GM12878 (cell line): ENCODE data around the gene TGFB1. TPM values are rescaled to one million over a fixed set of nuclear protein-coding genes. Genes with fewer than 3 reads are reported as not detected.

ENCODE experiments used
- ATAC-seq: fragments of 200-7000 bp; cut with Tn5 transposase; 3 replicates; pipeline ENCODE4 v1.9.1; 2020; ENCODE audit warnings: mild to moderate bottlenecking, moderate library complexity
- BruUV-seq: library from RNA; stranded (reverse); fragments of 400-500 nt; replicated peaks from 2 replicates; lab custom pipeline; 2021; lab: Mats Ljungman, UMichigan
- CTCF ChIA-PET: fragments of 300-600 bp; sonication (Branson Sonifier 250); formaldehyde crosslinking; extraction: SDS; loops from one replicate; lab custom pipeline; 2021; ENCODE audit warnings: inconsistent platforms; lab: Yijun Ruan, JAX
- POLR2A ChIA-PET: fragments of 350-600 bp; formaldehyde crosslinking; extraction: SDS; loops from one replicate; lab custom pipeline; 2021; ENCODE audit warnings: inconsistent platforms; lab: Charles Lee
- RAD21 ChIA-PET: fragments of 300-600 bp; sonication (Branson Sonifier 250); formaldehyde crosslinking; loops from one replicate; lab custom pipeline; 2023; ENCODE audit warnings: antibody characterized with exemption; ENCODE audit not compliant: unreplicated experiment; lab: Charles Lee
- SMC1A ChIA-PET: fragments of 300-600 bp; sonication (Branson Sonifier 250); formaldehyde crosslinking; loops from one replicate; lab custom pipeline; 2023; ENCODE audit not compliant: unreplicated experiment, uncharacterized antibody; lab: Charles Lee
- DNase-seq: peaks from one replicate; pipeline ENCODE4 v3.0.0-alpha.2; 2011; ENCODE audit warnings: low read depth, low spot score
- FAIRE-seq: peaks from 3 replicates; lab custom pipeline; 2011; peaks lifted over from hg19 to GRCh38; lab: Jason Lieb, UNC
- H2AFZ ChIP-seq: 2 replicates; pipeline ENCODE4 v1.6.0; 2011; ENCODE audit warnings: low read depth, low read length, control low read depth; ENCODE audit not compliant: control insufficient read depth
- H3K27ac ChIP-seq: 2 replicates; pipeline ENCODE4 v1.5.1; 2011; ENCODE audit warnings: control low read depth; ENCODE audit not compliant: control insufficient read depth, insufficient read depth
- H3K27me3 ChIP-seq, 2 experiments: replicated peaks in 1 of 2; 2 replicates each; pipeline versions ENCODE4 v1.6.0 to v1.6.1; 2011; ENCODE audit warnings: low read length in 1 of 2; ENCODE audit not compliant: control insufficient read depth in 2 of 2, insufficient read depth in 2 of 2
- H3K36me3 ChIP-seq, 2 experiments: 2 replicates each; pipeline ENCODE4 v1.5.1; 2011; ENCODE audit warnings: low read length in 1 of 2; ENCODE audit not compliant: control insufficient read depth in 2 of 2, insufficient read depth in 2 of 2
- H3K4me1 ChIP-seq: 2 replicates; pipeline ENCODE4 v1.6.1; 2011; ENCODE audit warnings: mild to moderate bottlenecking, low read length, moderate library complexity, mixed read lengths; ENCODE audit not compliant: control insufficient read depth, insufficient read depth
- H3K4me2 ChIP-seq: 2 replicates; pipeline ENCODE4 v1.6.0; 2011; ENCODE audit warnings: control low read depth; ENCODE audit not compliant: control insufficient read depth, insufficient read depth
- H3K4me3 ChIP-seq: fragments of 200-600 bp; sonication (generic); 2 replicates; pipeline ENCODE4 v1.5.1; 2016
- H3K79me2 ChIP-seq: 2 replicates; pipeline ENCODE4 v1.6.0; 2011; ENCODE audit warnings: low read length; ENCODE audit not compliant: control insufficient read depth, insufficient read depth
- H3K9ac ChIP-seq: 2 replicates; pipeline ENCODE4 v1.8.0; 2011; ENCODE audit warnings: low read length, control low read depth, mixed read lengths; ENCODE audit not compliant: control insufficient read depth, insufficient read depth
- H3K9me3 ChIP-seq: replicated peaks from 3 replicates; pipeline ENCODE4 v1.5.1; 2011; ENCODE audit warnings: mild to moderate bottlenecking, low read length; ENCODE audit not compliant: control insufficient read depth, insufficient read depth
- H4K20me1 ChIP-seq: 2 replicates; pipeline ENCODE4 v1.6.0; 2011; ENCODE audit not compliant: control insufficient read depth, insufficient read depth
- BCLAF1 ChIP-seq: fragments of 450-650 bp; IDR thresholded peaks from 2 replicates; pipeline ENCODE4 v1.6.1; 2017; ENCODE audit warnings: antibody characterized with exemption, mild to moderate bottlenecking, moderate library complexity
- ELK1 ChIP-seq: IDR thresholded peaks from 2 replicates; pipeline ENCODE4 v1.6.1; 2012; ENCODE audit warnings: low read depth, low read length, improper control_type of control experiment
- ESRRA ChIP-seq: IDR thresholded peaks from 2 replicates; pipeline ENCODE4 v1.6.1; 2012; ENCODE audit warnings: mild to moderate bottlenecking, low read length, improper control_type of control experiment
- KDM1A ChIP-seq: fragments of 200-600 bp; sonication (generic); IDR thresholded peaks from 2 replicates; pipeline ENCODE4 v1.6.1; 2016; ENCODE audit warnings: borderline replicate concordance
- MYC ChIP-seq: IDR thresholded peaks from 2 replicates; pipeline ENCODE4 v1.6.1; 2011; ENCODE audit warnings: mild to moderate bottlenecking, low read length, moderate library complexity, inconsistent platforms; ENCODE audit not compliant: insufficient read depth, insufficient replicate concordance, insufficient read length, severe bottlenecking
- NBN ChIP-seq: fragments of 450-650 bp; IDR thresholded peaks from 2 replicates; pipeline ENCODE4 v1.6.1; 2016
- NFYB ChIP-seq: IDR thresholded peaks from 2 replicates; pipeline ENCODE4 v1.6.1; 2011; ENCODE audit warnings: low read depth, mild to moderate bottlenecking, low read length, improper control_type of control experiment, moderate library complexity; ENCODE audit not compliant: insufficient read depth
- RCOR1 ChIP-seq: conservative IDR thresholded peaks from 2 replicates; pipeline ENCODE4 v1.6.1; 2012; ENCODE audit warnings: low read depth, low read length, improper control_type of control experiment
- ZNF24 ChIP-seq: fragments of 450-650 bp; IDR thresholded peaks from 2 replicates; pipeline ENCODE4 v1.6.1; 2017; ENCODE audit warnings: antibody characterized with exemption, mild to moderate bottlenecking
- ZNF592 ChIP-seq: fragments of 450-650 bp; IDR thresholded peaks from 2 replicates; pipeline ENCODE4 v1.6.1; 2017; ENCODE audit warnings: mild to moderate bottlenecking, moderate library complexity
- WGBS: methylation state at CpG from one replicate; pipeline ENCODE4 v1.1.6; 2016; ENCODE audit warnings: low lambda C conversion rate; ENCODE audit not compliant: insufficient replicate concordance, insufficient coverage; ENCODE audit errors: missing lambda C conversion rate; 5-methylcytosine and 5-hydroxymethylcytosine counted together
- in situ Hi-C: fragments of 300-500 bp; cut with MboI; formaldehyde crosslinking; loops from 9 replicates; pipeline ENCODE4 v1.14.3; 2018; ENCODE audit warnings: mixed read lengths
- intact Hi-C: fragments of 100-400 bp; cut with micrococcal nuclease; formaldehyde crosslinking; loops from one replicate; pipeline ENCODE4 v1.14.2; 2022; ENCODE audit not compliant: unreplicated experiment
- polyA plus RNA-seq, 11 experiments: library from polyadenylated mRNA; depleted of rRNA in 4 of 11; unstranded in 6 of 11; stranded (reverse) in 5 of 11; fragments of >200 nt; fragmentation: Nextera tagmentation in 4 of 11; fragmentation: Illumina TruSeq in 1 of 11; extraction: Ambion mirVana in 4 of 11; extraction: Trizol in 1 of 11; gene quantifications; 1 replicate in 1 of 11; 2 replicates in 10 of 11; pipeline versions ENCODE4 v1.2.1 to v1.2.3, GENCODE V29; 2011 to 2016; ENCODE audit warnings: inconsistent platforms in 2 of 11, missing spikeins in 2 of 11, low read depth in 1 of 11
- total RNA-seq, 4 experiments: library from RNA; depleted of rRNA in 3 of 4; stranded (reverse); fragments of >200 nt in 3 of 4; fragmentation: Illumina TruSeq in 1 of 4; extraction: Trizol in 1 of 4; gene quantifications; 2 replicates each; pipeline versions ENCODE4 v1.2.1 to v1.2.3, GENCODE V29; 2013 to 2021

The TGFB1 gene
- total and polyA plus RNA-seq, 10 of the 15 experiments (the other 5 are each of a cell fraction or from before 2014, with no cell fraction given): 0.23 to 120 (median 10.9) TPM

GRCh38 chr19:41305927-41306793, 47.6 kb downstream of the TGFB1 start (continued):
- TF ChIP-seq BCLAF1: no peak
- TF ChIP-seq, all 136 proteins: peak for 2

GRCh38 chr19:41304706-41305483, 48.8 kb downstream of the TGFB1 start:
- SMC1A ChIA-PET: interaction anchor here (0.7 to 1.8 kb wide), 3 partner anchors 39 to 63 kb away, joined by 3 to 6 read pairs (median 4); partner anchors contain the start of gene HNRNPUL1
- Histone ChIP-seq H3K27ac (no peak overlapping the region), H4K20me1 (no peaks in the 10 kb centered on the region), H3K79me2 (peaks cover 10% of the 10 kb centered on the region), H3K9me3 (no peaks in the 10 kb centered on the region), H3K27me3 (no peaks in the 10 kb centered on the region), H3K4me1 (peaks cover 61% of the 10 kb centered on the region), H3K36me3 (peaks cover 35 to 51% of the 10 kb centered on the region in 2 experiments), H3K4me2 (no peak overlapping the region), H2AFZ (no peak overlapping the region), H3K4me3 (no peak overlapping the region), H3K9ac (no peak overlapping the region)
- BruUV-seq: no TSS peak
- CTCF ChIA-PET: interaction anchor here (0.6 to 7.2 kb wide), 3 partner anchors 41 to 134 kb away, joined by 3 to 84 read pairs (median 3); partner anchors contain the start of gene HNRNPUL1
- WGBS: 93% methylated on average over 4 of the region's 4 CpGs
- RAD21 ChIA-PET: interaction anchor here (1.1 kb wide), 1 partner anchor 101 kb away, joined by 4 read pairs; no protein-coding TSS in a partner anchor
- DNase-seq (no peak), FAIRE-seq (no peak), ATAC-seq (no peak)
- intact Hi-C loops (no loop called here), in situ Hi-C loops (no loop called here)
- POLR2A ChIA-PET: interaction anchor here (0.5 to 1.0 kb wide), 4 partner anchors 25 to 51 kb away, joined by 3 read pairs; partner anchors contain the start of gene HNRNPUL1
- TF ChIP-seq MYC: no peak
- TF ChIP-seq ESRRA: no peak
- no peak for TF ChIP-seq NFYB
- no peak for TF ChIP-seq ZNF592
- no peak for TF ChIP-seq KDM1A
- TF ChIP-seq RCOR1: no peak
- TF ChIP-seq NBN: no peak
- TF ChIP-seq ELK1: no peak
- TF ChIP-seq ZNF24: no peak
